ENCODE results near the gene CREBL2. TPM values are rescaled to one million over a fixed set of nuclear protein-coding genes. Genes with fewer than 3 reads are reported as not detected.
"Not testable (repeated sequence)": the region's sequence is repeated elsewhere in the genome, so short reads cannot be mapped to it uniquely, and the experiment has no call there.

The CREBL2 gene
- total and polyA plus RNA-seq, 2 donors (not counting 1 experiment from before 2014, with no cell fraction given) = 6.5 to 22.1 TPM

DNA sequence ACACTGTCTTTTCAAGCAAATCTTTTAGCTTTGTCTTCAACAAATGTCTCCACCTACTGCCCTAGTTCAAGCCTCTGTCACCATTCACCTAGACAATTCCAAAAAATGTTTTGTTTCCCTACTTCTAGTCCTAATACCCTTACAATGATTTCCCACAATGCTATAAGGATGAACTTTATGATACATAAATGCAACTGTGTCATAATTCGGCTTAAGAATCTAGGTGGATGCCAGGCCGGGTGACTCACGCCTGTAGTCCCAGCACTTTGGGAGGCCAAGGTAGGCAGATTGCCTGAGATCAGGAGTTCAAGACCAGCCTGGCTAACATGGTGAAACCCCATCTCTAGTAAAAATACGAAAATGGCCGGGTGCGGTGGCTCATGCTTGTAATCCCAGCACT is 20.7 kb upstream of the CREBL2 start:
- CTCF ChIA-PET = no interaction called here
- no peak for TF ChIP-seq EZH2 (IDR thresholded peaks at IDR 0.05; ENCODE audit: borderline replicate concordance, insufficient read depth, low read depth, low read length, poor library complexity, severe bottlenecking)
- TF ChIP-seq, protein P1, sequence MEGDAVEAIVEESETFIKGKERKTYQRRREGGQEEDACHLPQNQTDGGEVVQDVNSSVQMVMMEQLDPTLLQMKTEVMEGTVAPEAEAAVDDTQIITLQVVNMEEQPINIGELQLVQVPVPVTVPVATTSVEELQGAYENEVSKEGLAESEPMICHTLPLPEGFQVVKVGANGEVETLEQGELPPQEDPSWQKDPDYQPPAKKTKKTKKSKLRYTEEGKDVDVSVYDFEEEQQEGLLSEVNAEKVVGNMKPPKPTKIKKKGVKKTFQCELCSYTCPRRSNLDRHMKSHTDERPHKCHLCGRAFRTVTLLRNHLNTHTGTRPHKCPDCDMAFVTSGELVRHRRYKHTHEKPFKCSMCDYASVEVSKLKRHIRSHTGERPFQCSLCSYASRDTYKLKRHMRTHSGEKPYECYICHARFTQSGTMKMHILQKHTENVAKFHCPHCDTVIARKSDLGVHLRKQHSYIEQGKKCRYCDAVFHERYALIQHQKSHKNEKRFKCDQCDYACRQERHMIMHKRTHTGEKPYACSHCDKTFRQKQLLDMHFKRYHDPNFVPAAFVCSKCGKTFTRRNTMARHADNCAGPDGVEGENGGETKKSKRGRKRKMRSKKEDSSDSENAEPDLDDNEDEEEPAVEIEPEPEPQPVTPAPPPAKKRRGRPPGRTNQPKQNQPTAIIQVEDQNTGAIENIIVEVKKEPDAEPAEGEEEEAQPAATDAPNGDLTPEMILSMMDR (IDR thresholded peaks at IDR 0.05) = no peak
- no peak overlapping the region for H3K27ac ChIP-seq (ENCODE audit: low read length in 2 of 2)
- no peak for DNase-seq
- H3K9me3 Mint-ChIP-seq (ENCODE audit: insufficient read depth) = peaks cover 2% of the 10 kb centered on the region
- peaks cover 0 to 7% (median 2%) of the 10 kb centered on the region in 4 experiments for H3K27me3 ChIP-seq (replicated peaks in 1 of 4; ENCODE audit: control extremely low read depth in 1 of 4, control insufficient read depth in 3 of 4, insufficient read depth in 4 of 4, low read length in 3 of 4)
- H3K36me3 ChIP-seq (replicated peaks in 1 of 2; ENCODE audit: control extremely low read depth in 1 of 2, control insufficient read depth in 1 of 2, extremely low read depth in 1 of 2, insufficient read depth in 2 of 2, low read length in 1 of 2) = no peaks in the 10 kb centered on the region
- H3K27ac Mint-ChIP-seq = no peak overlapping the region
- intact Hi-C loops (cut with micrococcal nuclease) = no loop called here
- no peaks in the 10 kb centered on the region for H3K4me1 Mint-ChIP-seq
- H3K4me3 ChIP-seq (ENCODE audit: control extremely low read depth in 1 of 5, extremely low read depth in 1 of 5, insufficient read depth in 1 of 5, low read depth in 2 of 5, low read length in 4 of 5) = no peak overlapping the region
- POLR2A ChIA-PET = no interaction called here
- no peak overlapping the region for H3K4me3 Mint-ChIP-seq
- no peaks in the 10 kb centered on the region for H3K4me1 ChIP-seq (ENCODE audit: control insufficient read depth in 2 of 2, insufficient read depth in 2 of 2, low read length in 2 of 2)
- no peaks in the 10 kb centered on the region for H3K79me2 ChIP-seq (ENCODE audit: control insufficient read depth, insufficient read depth, low read length)
- no peaks in the 10 kb centered on the region for H3K9me3 ChIP-seq (ENCODE audit: control extremely low read depth in 1 of 3, control insufficient read depth in 2 of 3, insufficient read depth in 1 of 3, low read length in 2 of 3)
- 96% methylated on average over 5 of the region's 6 CpGs for WGBS (ENCODE audit: insufficient coverage)
- H3K9ac ChIP-seq (ENCODE audit: low read length) = no peak overlapping the region
- H4K20me1 ChIP-seq (ENCODE audit: control insufficient read depth, insufficient read depth, low read length, poor library complexity, severe bottlenecking) = no peaks in the 10 kb centered on the region
- no peak overlapping the region for H2AFZ ChIP-seq (ENCODE audit: insufficient read depth, low read depth, low read length, poor library complexity, severe bottlenecking)
- H3K4me2 ChIP-seq (replicated peaks; ENCODE audit: low read depth, low read length, poor library complexity, severe bottlenecking) = no peak overlapping the region
- ATAC-seq (ENCODE audit: low read depth) = no peak
- peaks cover 15% of the 10 kb centered on the region for H3K27me3 Mint-ChIP-seq

DNA sequence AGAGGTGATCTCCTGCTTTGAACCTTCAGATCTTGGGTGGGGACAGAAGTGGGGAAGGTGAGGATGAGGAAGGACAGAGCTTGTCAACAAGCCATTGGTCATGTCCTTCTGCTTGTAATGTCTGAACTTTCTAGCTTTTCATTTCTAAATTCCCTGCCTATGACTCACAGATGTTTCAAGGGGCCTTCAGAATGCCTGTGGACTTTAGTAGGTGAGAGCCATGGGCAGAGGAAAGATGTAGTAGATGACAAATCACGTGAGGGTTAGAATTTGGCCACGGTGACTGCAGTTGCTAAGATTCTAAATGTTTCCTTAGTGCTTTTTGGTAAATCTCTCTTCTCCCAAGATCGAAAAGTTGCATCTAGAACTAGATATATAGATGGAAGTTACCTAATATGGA is 18.7 kb upstream of the CREBL2 start:
- Histone ChIP-seq H3K9me3 (ENCODE audit: control extremely low read depth in 1 of 3, control insufficient read depth in 2 of 3, insufficient read depth in 1 of 3, low read length in 2 of 3) (no peaks in the 10 kb centered on the region), H3K27ac (ENCODE audit: low read length in 2 of 2) (no peak overlapping the region), H4K20me1 (ENCODE audit: control insufficient read depth, insufficient read depth, low read length, poor library complexity, severe bottlenecking) (no peaks in the 10 kb centered on the region), H3K79me2 (ENCODE audit: control insufficient read depth, insufficient read depth, low read length) (no peaks in the 10 kb centered on the region), H3K4me1 (ENCODE audit: control insufficient read depth in 2 of 2, insufficient read depth in 2 of 2, low read length in 2 of 2) (no peaks in the 10 kb centered on the region), H3K27me3 (replicated peaks in 1 of 4; ENCODE audit: control extremely low read depth in 1 of 4, control insufficient read depth in 3 of 4, insufficient read depth in 4 of 4, low read length in 3 of 4) (peaks cover 0 to 7% (median 2%) of the 10 kb centered on the region in 4 experiments), H2AFZ (ENCODE audit: insufficient read depth, low read depth, low read length, poor library complexity, severe bottlenecking) (no peak overlapping the region), H3K4me2 (replicated peaks; ENCODE audit: low read depth, low read length, poor library complexity, severe bottlenecking) (no peak overlapping the region), H3K36me3 (replicated peaks in 1 of 2; ENCODE audit: control extremely low read depth in 1 of 2, control insufficient read depth in 1 of 2, extremely low read depth in 1 of 2, insufficient read depth in 2 of 2, low read length in 1 of 2) (no peaks in the 10 kb centered on the region), H3K4me3 (ENCODE audit: control extremely low read depth in 1 of 5, extremely low read depth in 1 of 5, insufficient read depth in 1 of 5, low read depth in 2 of 5, low read length in 4 of 5) (no peak overlapping the region), H3K9ac (ENCODE audit: low read length) (no peak overlapping the region)
- ChIA-PET POLR2A (no interaction called here), CTCF (interaction anchor here (1.3 kb wide), 1 partner anchor 53 kb away, joined by 4 read pairs; no protein-coding TSS in a partner anchor)
- Mint-ChIP-seq H3K27me3 (peaks cover 7% of the 10 kb centered on the region), H3K27ac (no peak overlapping the region), H3K4me3 (no peak overlapping the region), H3K9me3 (ENCODE audit: insufficient read depth) (peaks cover 4% of the 10 kb centered on the region), H3K4me1 (no peaks in the 10 kb centered on the region)
- no peak for TF ChIP-seq EZH2 (IDR thresholded peaks at IDR 0.05; ENCODE audit: borderline replicate concordance, insufficient read depth, low read depth, low read length, poor library complexity, severe bottlenecking)
- TF ChIP-seq, protein P1 (IDR thresholded peaks at IDR 0.05) = no peak
- WGBS (ENCODE audit: insufficient coverage) = no CpG with 5 or more reads among the region's 3 CpGs
- DNase-seq (no peak), ATAC-seq (ENCODE audit: low read depth) (no peak)
- intact Hi-C loops (cut with micrococcal nuclease) = no loop called here

DNA sequence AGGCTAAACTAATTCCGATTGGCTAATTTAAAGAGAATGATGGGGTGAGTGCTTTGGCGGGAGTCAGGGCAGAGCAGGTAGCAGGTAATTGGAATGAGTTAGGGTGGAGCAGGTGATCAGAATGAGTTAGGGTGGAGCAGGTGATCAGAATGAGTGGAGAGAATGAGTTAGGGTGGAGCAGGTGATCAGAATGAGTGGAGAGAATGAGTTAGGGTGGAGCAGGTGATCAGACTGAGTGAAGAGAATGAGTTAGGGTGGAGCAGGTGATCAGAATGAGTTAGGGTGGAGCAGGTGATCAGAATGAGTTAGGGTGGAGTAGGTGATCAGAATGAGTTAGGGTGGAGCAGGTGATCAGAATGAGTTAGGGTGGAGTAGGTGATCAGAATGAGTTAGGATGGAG is 15.7 kb upstream of the CREBL2 start:
- H3K27me3 ChIP-seq (replicated peaks in 1 of 4; ENCODE audit: control extremely low read depth in 1 of 4, control insufficient read depth in 3 of 4, insufficient read depth in 4 of 4, low read length in 3 of 4); H3K36me3 ChIP-seq (replicated peaks in 1 of 2; ENCODE audit: control extremely low read depth in 1 of 2, control insufficient read depth in 1 of 2, extremely low read depth in 1 of 2, insufficient read depth in 2 of 2, low read length in 1 of 2); H3K9me3 Mint-ChIP-seq (ENCODE audit: insufficient read depth); H3K27me3 Mint-ChIP-seq; ATAC-seq (ENCODE audit: low read depth); intact Hi-C loops (cut with micrococcal nuclease); H3K4me2 ChIP-seq (replicated peaks; ENCODE audit: low read depth, low read length, poor library complexity, severe bottlenecking); CTCF ChIA-PET; H2AFZ ChIP-seq (ENCODE audit: insufficient read depth, low read depth, low read length, poor library complexity, severe bottlenecking); H3K79me2 ChIP-seq (ENCODE audit: control insufficient read depth, insufficient read depth, low read length); H3K4me3 Mint-ChIP-seq; H4K20me1 ChIP-seq (ENCODE audit: control insufficient read depth, insufficient read depth, low read length, poor library complexity, severe bottlenecking); H3K9me3 ChIP-seq (ENCODE audit: control extremely low read depth in 1 of 3, control insufficient read depth in 2 of 3, insufficient read depth in 1 of 3, low read length in 2 of 3); H3K27ac Mint-ChIP-seq; POLR2A ChIA-PET; H3K4me1 Mint-ChIP-seq; H3K9ac ChIP-seq (ENCODE audit: low read length); DNase-seq; H3K4me1 ChIP-seq (ENCODE audit: control insufficient read depth in 2 of 2, insufficient read depth in 2 of 2, low read length in 2 of 2); H3K27ac ChIP-seq (ENCODE audit: low read length in 2 of 2); H3K4me3 ChIP-seq (ENCODE audit: control extremely low read depth in 1 of 5, extremely low read depth in 1 of 5, insufficient read depth in 1 of 5, low read depth in 2 of 5, low read length in 4 of 5): not testable (repeated sequence)
- no CpG with 5 or more reads among the region's 2 CpGs for WGBS (ENCODE audit: insufficient coverage)
